IPS DF 6.9 (cell line): ENCODE results near the gene TC2N.
A peak's percentile ranks its signal among the peaks of the same experiment; 100 is the strongest.
"Not testable (repeated sequence)": the region's sequence is repeated elsewhere in the genome, so short reads cannot be mapped to it uniquely, and the experiment has no call there.

Experiments used
- DNase-seq: peaks from one replicate; pipeline ENCODE4 v3.0.0-alpha.2; 2013; ENCODE audit warnings: low read depth, low spot score
- H3K27ac ChIP-seq: one replicate; pipeline ENCODE4 v1.5.1; 2013; ENCODE audit warnings: low read length, control low read depth
- H3K27me3 ChIP-seq: 2 replicates; pipeline ENCODE4 v1.6.1; 2013; ENCODE audit warnings: mild to moderate bottlenecking, low read length; ENCODE audit not compliant: control insufficient read depth, insufficient read depth
- H3K36me3 ChIP-seq: 2 replicates; pipeline ENCODE4 v1.6.1; 2013; ENCODE audit warnings: low read length; ENCODE audit not compliant: control insufficient read depth, insufficient read depth
- H3K4me1 ChIP-seq: 2 replicates; pipeline ENCODE4 v1.6.1; 2013; ENCODE audit warnings: low read length; ENCODE audit not compliant: control insufficient read depth, insufficient read depth
- H3K4me3 ChIP-seq: 2 replicates; pipeline ENCODE4 v1.5.1; 2013; ENCODE audit warnings: mild to moderate bottlenecking, low read length
- H3K9me3 ChIP-seq: 2 replicates; pipeline ENCODE4 v1.6.1; 2013; ENCODE audit warnings: low read length, inconsistent platforms; ENCODE audit not compliant: control insufficient read depth, insufficient read depth
- WGBS: extraction: QIAGEN DNeasy Blood & Tissue Kit; methylation state at CpG from one replicate; pipeline ENCODE4 v1.1.7; 2013; ENCODE audit warnings: mixed read lengths, missing lambda C conversion rate; ENCODE audit not compliant: insufficient read length, insufficient coverage; 5-methylcytosine and 5-hydroxymethylcytosine counted together

Gene TC2N

DNA sequence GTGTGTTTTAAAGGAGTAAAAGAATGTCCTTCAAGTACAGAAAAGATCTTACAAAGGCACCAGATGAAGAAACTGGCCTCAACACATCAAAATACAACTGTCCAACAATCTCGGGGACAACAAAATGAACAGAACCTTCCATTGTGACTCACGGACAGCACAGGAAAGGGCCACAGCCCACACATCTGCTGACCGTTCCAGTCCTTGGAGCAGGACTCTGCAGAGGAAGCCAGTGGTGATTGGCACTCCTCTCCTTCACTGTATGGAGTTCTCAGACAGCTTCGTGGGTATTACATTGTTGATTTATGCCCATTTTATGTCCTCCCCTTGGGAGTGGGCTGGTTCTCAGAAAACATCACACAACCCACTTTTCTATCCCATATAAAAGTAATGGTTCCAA lies 32.5 kb upstream of the TC2N start:
- no peak overlapping the region for H3K4me3 ChIP-seq
- H3K36me3 ChIP-seq = no peaks in the 10 kb centered on the region
- no CpG with 5 or more reads among the region's 4 CpGs for WGBS
- no peaks in the 10 kb centered on the region for H3K9me3 ChIP-seq
- DNase-seq = no peak
- no peaks in the 10 kb centered on the region for H3K4me1 ChIP-seq
- H3K27me3 ChIP-seq = no peaks in the 10 kb centered on the region
- H3K27ac ChIP-seq = no peak overlapping the region

DNA sequence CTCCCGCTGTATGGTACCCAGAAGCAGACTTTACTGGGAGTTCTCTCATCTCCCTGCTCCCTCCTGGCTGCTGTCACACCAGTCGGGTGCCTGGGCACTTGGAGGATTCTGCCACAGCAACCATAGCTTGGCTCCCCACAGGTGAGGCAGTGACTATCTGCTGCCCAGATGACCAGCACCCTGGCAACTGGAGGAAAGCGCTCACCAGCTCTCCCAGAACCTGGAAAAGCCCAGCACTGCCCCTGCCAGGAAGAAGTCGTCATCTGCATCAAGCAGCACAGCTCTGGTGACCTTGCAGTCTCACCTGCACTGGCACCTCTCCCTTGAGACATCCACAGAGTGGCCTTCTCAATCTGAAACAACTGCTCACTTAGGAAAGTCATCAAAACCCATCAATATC lies 31.9 kb upstream of the TC2N start:
- Histone ChIP-seq H3K27me3 (no peaks in the 10 kb centered on the region), H3K4me1 (no peaks in the 10 kb centered on the region), H3K9me3 (no peaks in the 10 kb centered on the region), H3K36me3 (no peaks in the 10 kb centered on the region), H3K4me3 (no peak overlapping the region), H3K27ac (no peak overlapping the region)
- DNase-seq = no peak
- no CpG with 5 or more reads among the region's 4 CpGs for WGBS

DNA sequence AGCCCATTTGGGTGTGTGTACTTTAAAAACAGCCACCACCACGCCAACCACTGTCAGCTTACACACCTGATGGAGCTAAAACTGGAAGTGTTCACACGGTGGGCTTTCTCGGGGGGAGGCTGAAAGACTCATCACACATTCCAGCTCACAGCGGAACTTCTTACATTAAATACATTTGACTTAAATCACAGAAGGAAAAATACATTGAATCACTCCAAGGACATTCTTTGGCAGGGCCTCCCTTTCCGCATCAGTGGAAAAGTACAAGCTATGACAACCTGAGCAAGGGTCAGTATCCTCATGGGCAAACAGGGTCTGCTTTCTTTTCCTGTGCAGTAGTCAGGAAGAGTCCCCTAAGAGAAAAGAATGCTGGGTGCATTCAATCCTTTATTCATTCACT lies 31.0 kb upstream of the TC2N start:
- H3K27ac ChIP-seq = no peak overlapping the region
- no peaks in the 10 kb centered on the region for H3K4me1 ChIP-seq
- H3K9me3 ChIP-seq = no peaks in the 10 kb centered on the region
- no peak overlapping the region for H3K4me3 ChIP-seq
- H3K27me3 ChIP-seq = no peaks in the 10 kb centered on the region
- no CpG with 5 or more reads among the region's 5 CpGs for WGBS
- no peak for DNase-seq
- H3K36me3 ChIP-seq = no peaks in the 10 kb centered on the region

GRCh38 chr14:91897716-91898115 lies 30.4 kb upstream of the TC2N start:
- not testable (repeated sequence) for H3K27ac ChIP-seq, DNase-seq

GRCh38 chr14:91897106-91897701 lies 29.9 kb upstream of the TC2N start:
- Histone ChIP-seq H3K27me3 (no peaks in the 10 kb centered on the region), H3K4me3 (no peak overlapping the region), H3K36me3 (no peaks in the 10 kb centered on the region), H3K9me3 (no peaks in the 10 kb centered on the region), H3K27ac (no peak overlapping the region), H3K4me1 (no peaks in the 10 kb centered on the region; the same call in 1 of the 2 replicates)
- WGBS = no CpG with 5 or more reads among the region's 10 CpGs
- DNase-seq = peak; percentile 25

More at GRCh38 chr14:91897716-91898115, 30.4 kb upstream of the TC2N start:
- H3K9me3 ChIP-seq, H3K27me3 ChIP-seq, H3K4me3 ChIP-seq, H3K4me1 ChIP-seq, H3K36me3 ChIP-seq: not testable (repeated sequence)
- WGBS = no CpG with 5 or more reads among the region's 5 CpGs

DNA sequence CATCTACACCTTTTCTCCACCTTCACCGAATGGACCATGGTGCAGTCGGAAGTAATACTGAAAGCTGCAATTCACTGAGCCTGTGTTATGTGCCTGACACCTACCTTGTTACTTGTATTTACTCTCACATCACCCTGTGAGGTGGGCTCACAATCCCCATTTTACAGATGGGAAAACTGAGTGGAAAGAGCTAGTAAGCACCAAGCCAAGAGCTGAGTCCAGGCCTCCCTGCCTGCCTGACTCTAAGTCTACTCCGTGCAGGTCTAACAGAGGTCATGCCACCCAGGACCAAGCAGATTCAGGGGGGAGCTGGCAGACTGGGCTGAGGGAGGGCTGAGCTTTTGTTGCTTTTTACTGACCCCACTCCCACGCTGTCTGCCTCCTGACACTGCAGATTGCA lies 29.1 kb upstream of the TC2N start:
- Histone ChIP-seq H3K4me3 (no peak overlapping the region), H3K36me3 (no peaks in the 10 kb centered on the region), H3K27me3 (no peaks in the 10 kb centered on the region), H3K27ac (no peak overlapping the region), H3K9me3 (no peaks in the 10 kb centered on the region), H3K4me1 (no peaks in the 10 kb centered on the region; the same call in 1 of the 2 replicates)
- WGBS = no CpG with 5 or more reads among the region's 4 CpGs
- no peak for DNase-seq

GRCh38 chr14:91893669-91894068 lies 26.3 kb upstream of the TC2N start:
- no peaks in the 10 kb centered on the region for H3K27me3 ChIP-seq
- H3K36me3 ChIP-seq = no peaks in the 10 kb centered on the region
- no peak overlapping the region for H3K4me3 ChIP-seq
- no CpG with 5 or more reads among the region's 4 CpGs for WGBS
- H3K4me1 ChIP-seq = no peaks in the 10 kb centered on the region; the same call in none of the 2 replicates
- no peak for DNase-seq
- no peak overlapping the region for H3K27ac ChIP-seq
- H3K9me3 ChIP-seq = no peaks in the 10 kb centered on the region

DNA sequence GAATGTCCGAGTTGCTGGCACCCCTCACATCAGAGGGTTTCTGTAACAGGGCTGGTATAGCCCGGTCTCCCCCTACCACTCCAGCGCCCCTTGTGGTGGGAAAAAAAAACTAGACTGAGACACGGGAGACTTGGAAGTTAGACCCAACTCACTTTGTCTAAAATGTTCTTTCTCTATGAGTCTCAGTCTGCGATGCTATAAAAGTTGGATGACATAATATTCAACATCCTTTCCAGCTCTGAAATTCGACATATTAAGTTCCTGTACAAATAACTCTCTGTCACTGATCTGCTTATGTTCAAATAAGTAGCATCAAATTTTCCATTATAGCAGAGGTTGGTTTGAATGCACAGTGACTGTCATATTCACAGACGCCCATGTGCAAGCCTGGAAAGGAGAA lies 25.7 kb upstream of the TC2N start:
- Histone ChIP-seq H3K36me3 (no peaks in the 10 kb centered on the region), H3K9me3 (no peaks in the 10 kb centered on the region), H3K27me3 (no peaks in the 10 kb centered on the region), H3K27ac (no peak overlapping the region), H3K4me1 (no peaks in the 10 kb centered on the region; the same call in none of the 2 replicates), H3K4me3 (no peak overlapping the region)
- WGBS = no CpG with 5 or more reads among the region's 7 CpGs
- DNase-seq = peak; percentile 41

GRCh38 chr14:91891721-91892220 lies 24.4 kb upstream of the TC2N start:
- no peaks in the 10 kb centered on the region for H3K36me3 ChIP-seq
- H3K9me3 ChIP-seq = no peaks in the 10 kb centered on the region
- H3K4me3 ChIP-seq = no peak overlapping the region
- WGBS = no CpG with 5 or more reads among the region's 3 CpGs
- no peak overlapping the region for H3K27ac ChIP-seq
- no peaks in the 10 kb centered on the region; the same call in none of the 2 replicates for H3K4me1 ChIP-seq
- DNase-seq = no peak
- H3K27me3 ChIP-seq = no peaks in the 10 kb centered on the region

DNA sequence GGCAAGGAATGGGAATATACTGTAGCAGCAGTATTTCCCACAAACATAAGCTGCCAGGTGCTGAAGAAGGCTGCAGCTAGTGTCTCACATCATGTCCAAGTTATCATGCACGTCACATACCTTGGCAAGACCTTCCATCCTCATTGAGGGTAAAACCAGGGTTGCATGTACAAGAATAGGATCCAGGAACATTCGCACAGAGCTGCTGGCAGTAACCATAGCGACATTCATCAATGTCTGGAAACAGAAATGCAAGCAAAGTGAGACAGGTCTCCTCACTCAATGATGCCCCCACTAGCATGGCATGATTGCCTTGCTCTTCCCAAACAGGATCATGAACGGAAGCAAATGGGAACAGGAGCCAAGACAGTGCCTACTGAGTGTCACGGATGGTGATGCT lies 23.8 kb upstream of the TC2N start:
- no peaks in the 10 kb centered on the region; the same call in none of the 2 replicates for H3K4me1 ChIP-seq
- WGBS = no CpG with 5 or more reads among the region's 5 CpGs
- H3K4me3 ChIP-seq = no peak overlapping the region; the same call in 1 of the 2 replicates
- DNase-seq = no peak
- H3K27ac ChIP-seq = no peak overlapping the region
- no peaks in the 10 kb centered on the region for H3K27me3 ChIP-seq
- no peaks in the 10 kb centered on the region for H3K36me3 ChIP-seq
- no peaks in the 10 kb centered on the region for H3K9me3 ChIP-seq

DNA sequence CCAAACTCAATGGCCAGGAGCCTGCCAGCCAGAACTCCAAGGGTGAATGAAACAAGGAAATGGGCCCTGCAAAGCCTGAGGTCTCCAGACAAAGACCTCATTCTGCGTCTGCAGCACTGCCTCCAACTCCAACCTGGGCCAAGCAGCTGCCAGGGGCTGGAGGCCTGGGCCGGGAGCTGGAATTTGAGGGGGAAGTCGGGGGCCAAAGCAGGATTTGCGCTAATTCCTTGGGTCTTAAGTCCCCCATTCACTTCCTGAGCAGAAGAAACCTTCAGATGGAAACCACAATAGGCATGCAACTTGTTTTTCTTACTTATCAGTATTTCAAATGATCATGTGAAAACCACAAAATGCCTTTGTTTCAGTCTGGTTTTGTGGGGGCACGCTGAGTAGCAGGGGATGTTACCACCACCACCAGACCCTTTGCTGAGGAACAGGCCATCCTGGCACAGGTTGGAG lies 23.0 kb upstream of the TC2N start:
- no peak for DNase-seq
- Histone ChIP-seq H3K36me3 (no peaks in the 10 kb centered on the region), H3K4me3 (no peak overlapping the region), H3K4me1 (no peaks in the 10 kb centered on the region; the same call in none of the 2 replicates), H3K9me3 (no peaks in the 10 kb centered on the region), H3K27ac (no peak overlapping the region), H3K27me3 (no peaks in the 10 kb centered on the region)
- no CpG with 5 or more reads among the region's 5 CpGs for WGBS
